IMR-90 (cell line): ENCODE results near the gene CNDP1. TPM values are rescaled to one million over a fixed set of nuclear protein-coding genes. Genes with fewer than 3 reads are reported as not detected.

ENCODE experiments used
- ATAC-seq: fragments of 200-7000 bp; cut with Tn5 transposase; 2 replicates; pipeline ENCODE4 v1.9.1; 2020; ENCODE audit warnings: low read depth, mild to moderate bottlenecking, moderate library complexity
- BruUV-seq: library from RNA; stranded (reverse); fragments of 400-500 nt; replicated peaks from 2 replicates; lab custom pipeline; 2021; lab: Mats Ljungman, UMichigan
- CTCF ChIA-PET: fragments of 300-600 bp; formaldehyde crosslinking; extraction: SDS; loops from one replicate; lab custom pipeline; 2021; ENCODE audit warnings: antibody characterized with exemption; lab: Yijun Ruan, JAX
- POLR2A ChIA-PET: fragments of 300-600 bp; sonication (Branson Sonifier 250); formaldehyde crosslinking; loops from one replicate; lab custom pipeline; 2022; ENCODE audit warnings: antibody characterized with exemption; ENCODE audit not compliant: unreplicated experiment; lab: Charles Lee
- DNase-seq: peaks from one replicate; pipeline ENCODE4 v3.0.0; 2013
- H2AFZ ChIP-seq: replicated peaks from 2 replicates; pipeline ENCODE3; 2013; ENCODE audit warnings: low read length, mild to moderate bottlenecking; ENCODE audit not compliant: poor library complexity
- H2AK5ac ChIP-seq: 2 replicates; pipeline ENCODE4 v1.6.1; 2013; ENCODE audit warnings: low read depth, low read length, inconsistent platforms
- H2AK9ac ChIP-seq: replicated peaks from 2 replicates; pipeline ENCODE3; 2013; ENCODE audit warnings: mild to moderate bottlenecking, low read depth, low read length, moderate library complexity; ENCODE audit not compliant: poor library complexity
- H2BK120ac ChIP-seq: 2 replicates; pipeline ENCODE4 v1.6.1; 2013; ENCODE audit warnings: low read depth, low read length, inconsistent platforms
- H2BK15ac ChIP-seq: 3 replicates; pipeline ENCODE4 v1.6.1; 2013; ENCODE audit warnings: low read depth, low read length, inconsistent platforms
- H2BK20ac ChIP-seq: 2 replicates; pipeline ENCODE4 v1.6.1; 2013; ENCODE audit warnings: low read depth, mild to moderate bottlenecking, inconsistent platforms, low read length, moderate library complexity
- H2BK5ac ChIP-seq: 2 replicates; pipeline ENCODE4 v1.6.1; 2013; ENCODE audit warnings: mild to moderate bottlenecking, low read depth, low read length, inconsistent platforms; ENCODE audit not compliant: poor library complexity, severe bottlenecking
- H3K14ac ChIP-seq: replicated peaks from 2 replicates; pipeline ENCODE4 v1.6.1; 2013; ENCODE audit warnings: low read depth, low read length, inconsistent platforms
- H3K18ac ChIP-seq: 2 replicates; pipeline ENCODE4 v1.6.1; 2013; ENCODE audit warnings: low read depth, low read length, control low read depth
- H3K23ac ChIP-seq: 2 replicates; pipeline ENCODE4 v1.6.1; 2013; ENCODE audit warnings: low read depth, low read length, inconsistent platforms
- H3K27ac ChIP-seq: 2 replicates; pipeline ENCODE4 v1.5.1; 2013; ENCODE audit warnings: mild to moderate bottlenecking, control low read depth, low read length; ENCODE audit not compliant: insufficient read depth
- H3K27me3 ChIP-seq: 2 replicates; pipeline ENCODE4 v1.6.1; 2013; ENCODE audit warnings: low read length; ENCODE audit not compliant: control insufficient read depth, insufficient read depth
- H3K36me3 ChIP-seq: 2 replicates; pipeline ENCODE4 v1.6.1; 2013; ENCODE audit warnings: low read length, mixed read lengths; ENCODE audit not compliant: control insufficient read depth, insufficient read depth
- H3K4ac ChIP-seq: 2 replicates; pipeline ENCODE4 v1.6.1; 2013; ENCODE audit warnings: low read depth, low read length, inconsistent platforms
- H3K4me1 ChIP-seq: 2 replicates; pipeline ENCODE4 v1.6.1; 2013; ENCODE audit warnings: low read length, mixed read lengths; ENCODE audit not compliant: control insufficient read depth, insufficient read depth
- H3K4me2 ChIP-seq: 2 replicates; pipeline ENCODE4 v1.6.1; 2013; ENCODE audit warnings: low read depth, mild to moderate bottlenecking, control low read depth, low read length, moderate library complexity
- H3K4me3 ChIP-seq: 2 replicates; pipeline ENCODE4 v1.5.1; 2013; ENCODE audit warnings: low read depth, mild to moderate bottlenecking, control low read depth, low read length, moderate library complexity; ENCODE audit not compliant: insufficient read depth
- H3K56ac ChIP-seq: 2 replicates; pipeline ENCODE4 v1.6.1; 2013; ENCODE audit warnings: low read length, inconsistent platforms; ENCODE audit not compliant: insufficient read depth; ENCODE audit errors: extremely low read depth
- H3K79me1 ChIP-seq, 2 experiments: 2 replicates each; pipeline ENCODE4 v1.6.1; 2013; ENCODE audit warnings: low read length in 2 of 2, inconsistent platforms in 1 of 2, low read depth in 1 of 2
- H3K9ac ChIP-seq: 2 replicates; pipeline ENCODE4 v1.6.1; 2013; ENCODE audit warnings: low read depth, low read length, control low read depth
- H3K9me1 ChIP-seq: 2 replicates; pipeline ENCODE4 v1.6.1; 2013; ENCODE audit warnings: low read length, inconsistent platforms; ENCODE audit not compliant: insufficient read depth
- H3K9me3 ChIP-seq: 2 replicates; pipeline ENCODE4 v1.6.1; 2013; ENCODE audit warnings: low read length; ENCODE audit not compliant: control insufficient read depth, insufficient read depth
- H4K20me1 ChIP-seq: 2 replicates; pipeline ENCODE4 v1.6.1; 2013; ENCODE audit warnings: low read length, inconsistent platforms; ENCODE audit not compliant: insufficient read depth
- H4K5ac ChIP-seq: 2 replicates; pipeline ENCODE4 v1.6.1; 2013; ENCODE audit warnings: mild to moderate bottlenecking, low read depth, low read length, control low read depth
- H4K8ac ChIP-seq, 2 experiments: 2 replicates each; pipeline ENCODE4 v1.6.1; 2013; ENCODE audit warnings: low read depth in 2 of 2, low read length in 2 of 2, control low read depth in 1 of 2, inconsistent platforms in 1 of 2
- H4K91ac ChIP-seq: 2 replicates; pipeline ENCODE4 v1.6.1; 2013; ENCODE audit warnings: low read depth, low read length, inconsistent platforms; ENCODE audit not compliant: insufficient read depth
- CEBPB ChIP-seq: IDR thresholded peaks from 2 replicates; pipeline ENCODE4 v1.6.1; 2012; ENCODE audit warnings: low read depth, low read length, improper control_type of control experiment
- CHD1 ChIP-seq: IDR thresholded peaks from 2 replicates; pipeline ENCODE4 v1.6.1; 2012; ENCODE audit warnings: low read depth, low read length, improper control_type of control experiment
- CTCF ChIP-seq: conservative IDR thresholded peaks from 2 replicates; pipeline ENCODE4 v1.5.1; 2012; ENCODE audit warnings: mild to moderate bottlenecking, low read depth, low read length, improper control_type of control experiment
- ELK1 ChIP-seq: fragments of 150-350 bp; IDR thresholded peaks from 2 replicates; pipeline ENCODE4 v1.6.1; 2016; ENCODE audit warnings: low read depth, mild to moderate bottlenecking, low read length, moderate library complexity, borderline replicate concordance
- MAFK ChIP-seq: IDR thresholded peaks from 2 replicates; pipeline ENCODE4 v1.6.1; 2012; ENCODE audit warnings: low read depth, low read length, improper control_type of control experiment
- MAZ ChIP-seq: IDR thresholded peaks from 2 replicates; pipeline ENCODE4 v1.6.1; 2012; ENCODE audit warnings: low read depth, mild to moderate bottlenecking, low read length, improper control_type of control experiment, moderate library complexity, borderline replicate concordance
- MXI1 ChIP-seq: IDR thresholded peaks from 2 replicates; pipeline ENCODE4 v1.6.1; 2012; ENCODE audit warnings: low read depth, mild to moderate bottlenecking, low read length, moderate library complexity, borderline replicate concordance
- NFE2L2 ChIP-seq: fragments of 150-350 bp; IDR thresholded peaks from 2 replicates; pipeline ENCODE4 v1.6.1; 2016; ENCODE audit warnings: low read depth, mild to moderate bottlenecking, low read length
- POLR2A ChIP-seq: IDR thresholded peaks from 2 replicates; pipeline ENCODE4 v1.6.1; 2012; ENCODE audit warnings: mild to moderate bottlenecking, low read depth, low read length
- RAD21 ChIP-seq: IDR thresholded peaks from 2 replicates; pipeline ENCODE4 v1.6.1; 2012; ENCODE audit warnings: low read length, improper control_type of control experiment
- RFX5 ChIP-seq: IDR thresholded peaks from 2 replicates; pipeline ENCODE4 v1.8.0; 2012; ENCODE audit warnings: low read depth, mild to moderate bottlenecking, low read length, moderate library complexity
- WGBS, 2 experiments: methylation state at CpG; one replicate each; pipeline versions ENCODE4 v1.1.5 to v1.1.7; 2013; ENCODE audit warnings: missing lambda C conversion rate in 2 of 2; ENCODE audit not compliant: insufficient read length in 1 of 2; ENCODE audit errors: extremely low coverage in 2 of 2; 5-methylcytosine and 5-hydroxymethylcytosine counted together
- dilution Hi-C: fragments of 300-500 bp; cut with HindIII; formaldehyde crosslinking; loops from one replicate; pipeline ENCODE4 v1.14.3; 2018; ENCODE audit warnings: low sequenced_read_pairs; ENCODE audit not compliant: unreplicated experiment
- in situ Hi-C: fragments of 300-500 bp; cut with MboI; formaldehyde crosslinking; loops from 3 replicates; pipeline ENCODE4 v1.14.3; 2019; ENCODE audit warnings: low sequenced_read_pairs, inconsistent platforms, mixed read lengths
- intact Hi-C: fragments of 100-400 bp; cut with micrococcal nuclease; formaldehyde crosslinking; loops from 2 replicates; pipeline ENCODE4 v1.10.0; 2022
- polyA plus RNA-seq, 3 experiments: library from polyadenylated mRNA; depleted of rRNA; stranded (reverse); fragments of >200 nt; gene quantifications; 2 replicates each; pipeline ENCODE4 v1.2.3, GENCODE V29; 2012; ENCODE audit warnings: low replicate concordance in 1 of 3
- total RNA-seq: library from RNA; depleted of rRNA; stranded (reverse); fragments of >200 nt; gene quantifications from 2 replicates; pipeline ENCODE4 v1.2.3, GENCODE V29; 2012

The CNDP1 gene
- total and polyA plus RNA-seq, 2 of the 4 experiments (the other 2 are of a cell fraction), result not detected

- Histone ChIP-seq H3K9me1 (no peaks in the 10 kb centered on the region; the same call in 1 of the 2 replicates), H3K4me2 (no peak overlapping the region), H3K79me1 (no peaks in the 10 kb centered on the region), H4K91ac (no peak overlapping the region), H3K56ac (no peak overlapping the region), H4K8ac (no peak overlapping the region), H2AK9ac (no peak overlapping the region), H3K9ac (no peak overlapping the region), H2AK5ac (no peak overlapping the region), H4K5ac (no peak overlapping the region), H3K4me3 (no peak overlapping the region), H2BK5ac (no peak overlapping the region), H3K18ac (no peak overlapping the region), H3K9me3 (no peaks in the 10 kb centered on the region), H2BK15ac (no peak overlapping the region), H3K27ac (no peak overlapping the region), H4K20me1 (no peaks in the 10 kb centered on the region), H3K4ac (no peak overlapping the region), H2BK120ac (no peak overlapping the region), H3K4me1 (peaks cover 1% of the 10 kb centered on the region; the same call in 1 of the 2 replicates), H2AFZ (no peak overlapping the region), H3K27me3 (peaks cover 14% of the 10 kb centered on the region), H3K14ac (no peak overlapping the region), H3K36me3 (no peaks in the 10 kb centered on the region), H2BK20ac (no peak overlapping the region), H3K23ac (no peak overlapping the region)
- DNase-seq, result no peak
- TF ChIP-seq CHD1, result no peak
- no peak for TF ChIP-seq CEBPB
- no peak for TF ChIP-seq CTCF
- TF ChIP-seq NFE2L2, result no peak
- no peak for TF ChIP-seq MXI1
- TF ChIP-seq MAFK, result no peak
- no peak for TF ChIP-seq MAZ
- no peak for TF ChIP-seq RFX5
- no peak for TF ChIP-seq RAD21
- TF ChIP-seq ELK1, result no peak
- no peak for TF ChIP-seq POLR2A
- intact Hi-C loops (no loop called here), in situ Hi-C loops (no loop called here), dilution Hi-C loops (no loop called here)
- BruUV-seq, result no TSS peak
- no CpG with 5 or more reads among the region's 3 CpGs for whole genome bisulfite sequencing, 2 experiments
- CTCF ChIA-PET, result no interaction called here
- POLR2A ChIA-PET, result no interaction called here
- ATAC-seq, result no peak
These were observed 5.4 kb upstream of the CNDP1 start for GRCh38 chr18:74528913-74529312.
